DMS114 treated with DMSO at 0.1 percent for 48 hours (cell line): ENCODE data around the gene CD3D.

Source experiments
- DNase-seq: peaks from one replicate; lab custom pipeline; 2025; ENCODE audit not compliant: unreplicated experiment; lab: John Stamatoyannopoulos, UW

Gene CD3D

GRCh38 chr11:118304568-118305248 lies 37.8 kb downstream of the CD3D start, which contains the start of gene CD3E:
Gene CD3E, plus strand, starts transcription at chr11:118304730. Its CDS starts 223 bp downstream, at chr11:118304953.
- DNase-seq, result no peak

- no peak for DNase-seq
These were observed 38.3 kb downstream of the CD3D start for GRCh38 chr11:118304227-118304567.

GRCh38 chr11:118301600-118302195 lies 40.8 kb downstream of the CD3D start:
- DNase-seq, result no peak

GRCh38 chr11:118295815-118296454 lies 46.6 kb downstream of the CD3D start:
- no peak for DNase-seq

GRCh38 chr11:118295199-118295598 lies 47.3 kb downstream of the CD3D start:
- no peak for DNase-seq

GRCh38 chr11:118294053-118294452 lies 48.5 kb downstream of the CD3D start:
- DNase-seq, result no peak

GRCh38 chr11:118291477-118292135 lies 50.9 kb downstream of the CD3D start:
- no peak for DNase-seq

GRCh38 chr11:118290923-118291322 lies 51.6 kb downstream of the CD3D start:
- no peak for DNase-seq

- DNase-seq, result no peak
These were observed 53.1 kb downstream of the CD3D start for GRCh38 chr11:118289401-118289800.
